ENCODE results near the gene DYNLT3.

- no peak for TF ChIP-seq POLR2A (IDR thresholded peaks at IDR 0.05)
- TF ChIP-seq, protein P1, sequence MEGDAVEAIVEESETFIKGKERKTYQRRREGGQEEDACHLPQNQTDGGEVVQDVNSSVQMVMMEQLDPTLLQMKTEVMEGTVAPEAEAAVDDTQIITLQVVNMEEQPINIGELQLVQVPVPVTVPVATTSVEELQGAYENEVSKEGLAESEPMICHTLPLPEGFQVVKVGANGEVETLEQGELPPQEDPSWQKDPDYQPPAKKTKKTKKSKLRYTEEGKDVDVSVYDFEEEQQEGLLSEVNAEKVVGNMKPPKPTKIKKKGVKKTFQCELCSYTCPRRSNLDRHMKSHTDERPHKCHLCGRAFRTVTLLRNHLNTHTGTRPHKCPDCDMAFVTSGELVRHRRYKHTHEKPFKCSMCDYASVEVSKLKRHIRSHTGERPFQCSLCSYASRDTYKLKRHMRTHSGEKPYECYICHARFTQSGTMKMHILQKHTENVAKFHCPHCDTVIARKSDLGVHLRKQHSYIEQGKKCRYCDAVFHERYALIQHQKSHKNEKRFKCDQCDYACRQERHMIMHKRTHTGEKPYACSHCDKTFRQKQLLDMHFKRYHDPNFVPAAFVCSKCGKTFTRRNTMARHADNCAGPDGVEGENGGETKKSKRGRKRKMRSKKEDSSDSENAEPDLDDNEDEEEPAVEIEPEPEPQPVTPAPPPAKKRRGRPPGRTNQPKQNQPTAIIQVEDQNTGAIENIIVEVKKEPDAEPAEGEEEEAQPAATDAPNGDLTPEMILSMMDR (IDR thresholded peaks at IDR 0.05 in 8 of 11, conservative IDR thresholded peaks at IDR 0.05 in 3 of 11), result no peak
Measured at GRCh38 chrX:37872303-37872655, 24.9 kb upstream of the DYNLT3 start.
